OCI-LY7 (cell line): Measurements from ENCODE around the gene ZFYVE28.

Source experiments
- EZH2phosphoT487 ChIP-seq: fragments of 200-600 bp; sonication (generic); IDR thresholded peaks from 2 replicates; pipeline ENCODE4 v1.6.1; 2018; ENCODE audit warnings: low read depth, borderline replicate concordance, mild to moderate bottlenecking, mixed run types, antibody characterized with exemption, low read length, moderate library complexity, mixed read lengths
- TF ChIP-seq, protein P1 (sequence below): fragments of 200-600 bp; sonication (generic); conservative IDR thresholded peaks from 2 replicates; pipeline ENCODE4 v1.5.1; 2014; ENCODE audit warnings: mild to moderate bottlenecking, antibody characterized with exemption, low read length, moderate library complexity, mixed read lengths

- TF ChIP-seq, protein P1, sequence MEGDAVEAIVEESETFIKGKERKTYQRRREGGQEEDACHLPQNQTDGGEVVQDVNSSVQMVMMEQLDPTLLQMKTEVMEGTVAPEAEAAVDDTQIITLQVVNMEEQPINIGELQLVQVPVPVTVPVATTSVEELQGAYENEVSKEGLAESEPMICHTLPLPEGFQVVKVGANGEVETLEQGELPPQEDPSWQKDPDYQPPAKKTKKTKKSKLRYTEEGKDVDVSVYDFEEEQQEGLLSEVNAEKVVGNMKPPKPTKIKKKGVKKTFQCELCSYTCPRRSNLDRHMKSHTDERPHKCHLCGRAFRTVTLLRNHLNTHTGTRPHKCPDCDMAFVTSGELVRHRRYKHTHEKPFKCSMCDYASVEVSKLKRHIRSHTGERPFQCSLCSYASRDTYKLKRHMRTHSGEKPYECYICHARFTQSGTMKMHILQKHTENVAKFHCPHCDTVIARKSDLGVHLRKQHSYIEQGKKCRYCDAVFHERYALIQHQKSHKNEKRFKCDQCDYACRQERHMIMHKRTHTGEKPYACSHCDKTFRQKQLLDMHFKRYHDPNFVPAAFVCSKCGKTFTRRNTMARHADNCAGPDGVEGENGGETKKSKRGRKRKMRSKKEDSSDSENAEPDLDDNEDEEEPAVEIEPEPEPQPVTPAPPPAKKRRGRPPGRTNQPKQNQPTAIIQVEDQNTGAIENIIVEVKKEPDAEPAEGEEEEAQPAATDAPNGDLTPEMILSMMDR: no peak
- no peak for TF ChIP-seq EZH2phosphoT487
These were observed 153.0 kb downstream of the ZFYVE28 start for GRCh38 chr4:2265113-2266110.
